HCT116 (cell line): Measurements from ENCODE around the gene PCDH10. TPM values are rescaled to one million over a fixed set of nuclear protein-coding genes. Genes with fewer than 3 reads are reported as not detected.
"Not testable (repeated sequence)": the region's sequence is repeated elsewhere in the genome, so short reads cannot be mapped to it uniquely, and the experiment has no call there.

Source experiments
- ATAC-seq: fragments of 200-7000 bp; cut with Tn5 transposase; 2 replicates; pipeline ENCODE4 v1.9.1; 2020; ENCODE audit warnings: mild to moderate bottlenecking, moderate library complexity
- BruUV-seq: library from RNA; stranded (reverse); fragments of 400-500 nt; replicated peaks from 2 replicates; lab custom pipeline; 2021; lab: Mats Ljungman, UMichigan
- CTCF ChIA-PET: fragments of 300-600 bp; sonication (Branson Sonifier 250); formaldehyde crosslinking; loops from one replicate; lab custom pipeline; 2021; ENCODE audit warnings: antibody characterized with exemption; lab: Charles Lee
- POLR2A ChIA-PET: fragments of 300-600, 350-600 bp; sonication (Branson Sonifier 250); formaldehyde crosslinking; loops from one replicate; lab custom pipeline; 2021; ENCODE audit warnings: antibody characterized with exemption; lab: Charles Lee
- RAD21 ChIA-PET, 2 experiments: fragments of 300-600 bp; sonication (Branson Sonifier 250); formaldehyde crosslinking; loops; one replicate each; lab custom pipeline; 2023; ENCODE audit warnings: low total read pairs in 2 of 2; ENCODE audit not compliant: uncharacterized antibody in 2 of 2, unreplicated experiment in 2 of 2, low non-redundant PET in 1 of 2; lab: Charles Lee
- DNase-seq: peaks from one replicate; pipeline ENCODE4 v3.0.0-alpha.2; 2010; ENCODE audit warnings: low read depth, low spot score
- H2AFZ ChIP-seq: fragments of 200-600 bp; shearing (Covaris generic), sonication (generic); 2 replicates; pipeline ENCODE4 v1.6.1; 2017; ENCODE audit warnings: low read depth, mixed run types, mixed read lengths, antibody characterized with exemption, low read length; ENCODE audit not compliant: poor library complexity, severe bottlenecking
- H3K27ac ChIP-seq: 2 replicates; pipeline ENCODE4 v1.5.1; 2012; ENCODE audit warnings: low read depth, low read length
- H3K27me3 ChIP-seq: fragments of 200-600 bp; sonication (generic); 2 replicates; pipeline ENCODE4 v1.6.1; 2016; ENCODE audit warnings: mixed run types, low read length, mixed read lengths; ENCODE audit not compliant: insufficient read depth
- H3K36me3 ChIP-seq, 2 experiments: fragments of 200-500 bp in 1 of 2; fragments of 200-600 bp in 1 of 2; sonication (Bioruptor generic) in 1 of 2; sonication (generic) in 1 of 2; 2 replicates each; pipeline versions ENCODE4 v1.5.1 to v1.6.1; 2014 to 2016; ENCODE audit warnings: low read length in 2 of 2, inconsistent platforms in 1 of 2, mixed read lengths in 1 of 2, mixed run types in 1 of 2; ENCODE audit not compliant: insufficient read depth in 2 of 2, control insufficient read depth in 1 of 2
- H3K4me1 ChIP-seq, 2 experiments: fragments of 200-600 bp in 1 of 2; sonication (generic) in 1 of 2; 2 replicates each; pipeline versions ENCODE4 v1.5.1 to v1.6.1; 2012 to 2017; ENCODE audit warnings: low read length in 2 of 2, inconsistent platforms in 1 of 2, mild to moderate bottlenecking in 1 of 2, mixed read lengths in 1 of 2, mixed run types in 1 of 2, moderate library complexity in 1 of 2; ENCODE audit not compliant: insufficient read depth in 2 of 2, control insufficient read depth in 1 of 2
- H3K4me2 ChIP-seq: fragments of 200-600 bp; sonication (generic); 2 replicates; pipeline ENCODE4 v1.6.1; 2017; ENCODE audit warnings: mixed run types, low read length, mixed read lengths
- H3K4me3 ChIP-seq, 2 experiments: fragments of 200-600 bp in 1 of 2; sonication (generic) in 1 of 2; replicated peaks in 1 of 2; 2 replicates each; pipeline ENCODE4 v1.5.1; 2011 to 2016; ENCODE audit warnings: low read length in 2 of 2, control low read depth in 1 of 2, low read depth in 1 of 2, mild to moderate bottlenecking in 1 of 2, mixed read lengths in 1 of 2, mixed run types in 1 of 2
- H3K79me2 ChIP-seq: fragments of 200-600 bp; sonication (generic); 2 replicates; pipeline ENCODE4 v1.6.1; 2017; ENCODE audit warnings: mild to moderate bottlenecking, mixed run types, low read length, moderate library complexity, mixed read lengths; ENCODE audit not compliant: insufficient read depth
- H3K9ac ChIP-seq: fragments of 200-600 bp; sonication (generic); 2 replicates; pipeline ENCODE4 v1.6.1; 2016; ENCODE audit warnings: low read length, mixed read lengths
- H3K9me2 ChIP-seq: fragments of 200-600 bp; sonication (generic), shearing (Covaris generic); 2 replicates; pipeline ENCODE4 v1.6.1; 2017; ENCODE audit warnings: mixed run types, mild to moderate bottlenecking, moderate library complexity; ENCODE audit not compliant: insufficient read depth
- H3K9me3 ChIP-seq, 2 experiments: fragments of 200-500 bp in 1 of 2; fragments of 200-600 bp in 1 of 2; sonication (Bioruptor generic) in 1 of 2; sonication (generic) in 1 of 2; 2 replicates each; pipeline ENCODE4 v1.6.1; 2014 to 2017; ENCODE audit warnings: low read length in 2 of 2, mixed read lengths in 2 of 2, inconsistent platforms in 1 of 2, low read depth in 1 of 2, mild to moderate bottlenecking in 1 of 2, mixed run types in 1 of 2, moderate library complexity in 1 of 2; ENCODE audit not compliant: control insufficient read depth in 1 of 2, insufficient read depth in 1 of 2
- H4K20me1 ChIP-seq: fragments of 200-600 bp; sonication (generic), shearing (Covaris generic); 2 replicates; pipeline ENCODE4 v1.6.1; 2017; ENCODE audit warnings: mixed run types, mild to moderate bottlenecking, moderate library complexity; ENCODE audit not compliant: insufficient read depth
- EGR1 ChIP-seq: IDR thresholded peaks from 2 replicates; pipeline ENCODE4 v1.6.1; 2012; ENCODE audit warnings: low read depth
- intact Hi-C: fragments of 100-400 bp; cut with micrococcal nuclease; formaldehyde crosslinking; loops from 2 replicates; pipeline ENCODE4 v1.10.0; 2022
- total RNA-seq: library from RNA; stranded (reverse); gene quantifications from one replicate; pipeline ENCODE4 v1.2.1, GENCODE V29; 2021; ENCODE audit not compliant: unreplicated experiment

Gene PCDH10
- total RNA-seq, 1 experiment from 2014 or later = not detected

- no peak overlapping the region for H3K27ac ChIP-seq
- H3K4me3 ChIP-seq = no peak overlapping the region
- intact Hi-C loops = no loop called here
- no peaks in the 10 kb centered on the region for H3K4me1 ChIP-seq
- H3K79me2 ChIP-seq = no peaks in the 10 kb centered on the region
- BruUV-seq = no TSS peak
- no peaks in the 10 kb centered on the region for H4K20me1 ChIP-seq
- H3K9me2 ChIP-seq = no peaks in the 10 kb centered on the region
- no peaks in the 10 kb centered on the region for H3K36me3 ChIP-seq
- ATAC-seq (no peak), DNase-seq (no peak)
- no peaks in the 10 kb centered on the region for H3K27me3 ChIP-seq
- RAD21 ChIA-PET = no interaction called here
- no peak for TF ChIP-seq EGR1
- CTCF ChIA-PET = no interaction called here
- no peak overlapping the region for H2AFZ ChIP-seq
- POLR2A ChIA-PET = no interaction called here
- H3K4me2 ChIP-seq = no peak overlapping the region
- no peaks in the 10 kb centered on the region for H3K9me3 ChIP-seq
- no peak overlapping the region for H3K9ac ChIP-seq
These were observed 84.8 kb downstream of the PCDH10 start for GRCh38 chr4:133233922-133234321.

DNA sequence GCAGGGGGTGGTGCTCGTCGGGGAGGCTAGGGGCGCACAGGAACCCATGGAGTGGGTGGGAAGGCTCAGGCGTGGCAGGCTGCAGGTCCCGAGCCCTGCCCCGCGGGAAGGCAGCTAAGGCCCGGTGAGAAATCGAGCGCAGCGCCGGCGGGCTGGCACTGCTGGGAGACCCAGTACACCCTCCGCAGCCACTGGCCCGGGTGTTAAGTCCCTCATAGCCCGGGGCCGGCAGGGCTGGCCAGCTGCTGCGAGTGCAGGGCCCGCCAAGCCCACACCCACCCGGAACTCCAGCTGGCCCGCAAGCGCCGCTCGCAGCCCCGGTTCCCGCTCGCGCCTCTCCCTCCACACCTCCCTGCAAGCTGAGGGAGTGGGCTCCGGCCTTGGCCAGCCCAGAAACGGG is 91.4 kb downstream of the PCDH10 start:
- H3K79me2 ChIP-seq, H3K4me3 ChIP-seq, CTCF ChIA-PET, H3K4me2 ChIP-seq, H3K9me3 ChIP-seq, BruUV-seq, DNase-seq, H2AFZ ChIP-seq, H3K9me2 ChIP-seq, intact Hi-C loops, H3K27me3 ChIP-seq, H4K20me1 ChIP-seq, RAD21 ChIA-PET, H3K9ac ChIP-seq, H3K27ac ChIP-seq, H3K36me3 ChIP-seq, H3K4me1 ChIP-seq, ATAC-seq, POLR2A ChIA-PET: not testable (repeated sequence)
